PFSK-1 (cell line): ENCODE results near the gene CASTOR1.

Experiments
- FOXP2 ChIP-seq: optimal IDR thresholded peaks from 2 replicates; pipeline ENCODE3; 2011; ENCODE audit warnings: borderline replicate concordance, control low read depth, inconsistent platforms; ENCODE audit not compliant: insufficient read depth; ENCODE audit errors: extremely low read length, extremely low read depth
- POLR2AphosphoS5 ChIP-seq: IDR thresholded peaks from 2 replicates; pipeline ENCODE4 v1.6.1; 2012; ENCODE audit warnings: low read depth, mild to moderate bottlenecking, control low read depth, low read length, moderate library complexity

GRCh38 chr22:30309951-30310741, 20.8 kb upstream of the CASTOR1 start:
- TF ChIP-seq POLR2AphosphoS5: no peak
- TF ChIP-seq FOXP2: no peak
